Activated CD8-positive, alpha-beta T cell treated with anti-CD3 and anti-CD28 coated beads for 36 hours (primary cell): ENCODE data around the gene BCOR. TPM values are rescaled to one million over a fixed set of nuclear protein-coding genes. Genes with fewer than 3 reads are reported as not detected.

Experiments
- ATAC-seq: fragments of 200-7000 bp; cut with Tn5 transposase; one replicate; pipeline ENCODE4 v1.10.0; 2021; ENCODE audit warnings: mild to moderate bottlenecking, moderate library complexity
- CTCF ChIA-PET: fragments of 350-600 bp; sonication (Branson Sonifier 250); formaldehyde crosslinking; loops from one replicate; lab custom pipeline; 2021; ENCODE audit warnings: antibody characterized with exemption; lab: Charles Lee
- POLR2A ChIA-PET: fragments of 350-600 bp; sonication (Branson Sonifier 250); formaldehyde crosslinking; loops from one replicate; lab custom pipeline; 2021; ENCODE audit warnings: antibody characterized with exemption; lab: Charles Lee
- DNase-seq: peaks from one replicate; pipeline ENCODE4 v3.0.0-alpha.2; 2020
- H3K27ac Mint-ChIP-seq: one replicate; pipeline ENCODE4 v1.8.0; 2021; ENCODE audit warnings: mild to moderate bottlenecking, mixed read lengths
- H3K27me3 Mint-ChIP-seq: one replicate; pipeline ENCODE4 v1.8.0; 2021; ENCODE audit warnings: mixed read lengths
- H3K36me3 Mint-ChIP-seq: one replicate; pipeline ENCODE4 v1.8.0; 2021; ENCODE audit warnings: low read depth, mixed read lengths
- H3K4me1 Mint-ChIP-seq: one replicate; pipeline ENCODE4 v1.8.0; 2021; ENCODE audit warnings: low read depth, mixed read lengths
- H3K4me3 Mint-ChIP-seq: one replicate; pipeline ENCODE4 v1.8.0; 2021; ENCODE audit warnings: mild to moderate bottlenecking, moderate library complexity, mixed read lengths
- H3K9me3 Mint-ChIP-seq: one replicate; pipeline ENCODE4 v1.8.0; 2021; ENCODE audit warnings: mixed read lengths
- intact Hi-C: fragments of 100-400 bp; cut with micrococcal nuclease; formaldehyde crosslinking; loops from one replicate; pipeline ENCODE4 v1.10.0; 2022
- total RNA-seq, 2 experiments: library from RNA; stranded (reverse); gene quantifications; one replicate each; pipeline ENCODE4 v1.2.3, GENCODE V29; 2021
- TF ChIP-seq, protein P1 (sequence below): fragments of 200-600 bp; IDR thresholded peaks from one replicate; pipeline ENCODE4 v1.8.0; 2022; ENCODE audit warnings: antibody characterized with exemption, mild to moderate bottlenecking

BCOR gene
- total RNA-seq, 2 experiments from 2014 or later: 38.3 to 39.6 TPM

GRCh38 chrX:40010550-40011321 is 87.0 kb downstream of the BCOR start:
- H3K27me3 Mint-ChIP-seq: peaks cover 25% of the 10 kb centered on the region
- peaks cover 34% of the 10 kb centered on the region for H3K4me1 Mint-ChIP-seq
- DNase-seq: peak; percentile 36
- CTCF ChIA-PET: interaction anchor here (0.7 to 1.2 kb wide), 3 partner anchors 70 to 194 kb away, joined by 3 read pairs; no protein-coding TSS in a partner anchor
- H3K27ac Mint-ChIP-seq: peak overlapping the region; percentile 4
- no peak overlapping the region for H3K4me3 Mint-ChIP-seq
- TF ChIP-seq, protein P1, sequence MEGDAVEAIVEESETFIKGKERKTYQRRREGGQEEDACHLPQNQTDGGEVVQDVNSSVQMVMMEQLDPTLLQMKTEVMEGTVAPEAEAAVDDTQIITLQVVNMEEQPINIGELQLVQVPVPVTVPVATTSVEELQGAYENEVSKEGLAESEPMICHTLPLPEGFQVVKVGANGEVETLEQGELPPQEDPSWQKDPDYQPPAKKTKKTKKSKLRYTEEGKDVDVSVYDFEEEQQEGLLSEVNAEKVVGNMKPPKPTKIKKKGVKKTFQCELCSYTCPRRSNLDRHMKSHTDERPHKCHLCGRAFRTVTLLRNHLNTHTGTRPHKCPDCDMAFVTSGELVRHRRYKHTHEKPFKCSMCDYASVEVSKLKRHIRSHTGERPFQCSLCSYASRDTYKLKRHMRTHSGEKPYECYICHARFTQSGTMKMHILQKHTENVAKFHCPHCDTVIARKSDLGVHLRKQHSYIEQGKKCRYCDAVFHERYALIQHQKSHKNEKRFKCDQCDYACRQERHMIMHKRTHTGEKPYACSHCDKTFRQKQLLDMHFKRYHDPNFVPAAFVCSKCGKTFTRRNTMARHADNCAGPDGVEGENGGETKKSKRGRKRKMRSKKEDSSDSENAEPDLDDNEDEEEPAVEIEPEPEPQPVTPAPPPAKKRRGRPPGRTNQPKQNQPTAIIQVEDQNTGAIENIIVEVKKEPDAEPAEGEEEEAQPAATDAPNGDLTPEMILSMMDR: no peak
- POLR2A ChIA-PET: interaction anchor here (0.5 to 1.1 kb wide), 2 partner anchors 150 to 151 kb away, joined by 3 read pairs; no protein-coding TSS in a partner anchor
- H3K9me3 Mint-ChIP-seq: no peaks in the 10 kb centered on the region
- intact Hi-C loops: loop anchor here (10.0 kb wide), 1 partner anchor 84 kb away; the partner anchor contains the start of gene BCOR
- no peak for ATAC-seq
- H3K36me3 Mint-ChIP-seq: no peaks in the 10 kb centered on the region

DNA sequence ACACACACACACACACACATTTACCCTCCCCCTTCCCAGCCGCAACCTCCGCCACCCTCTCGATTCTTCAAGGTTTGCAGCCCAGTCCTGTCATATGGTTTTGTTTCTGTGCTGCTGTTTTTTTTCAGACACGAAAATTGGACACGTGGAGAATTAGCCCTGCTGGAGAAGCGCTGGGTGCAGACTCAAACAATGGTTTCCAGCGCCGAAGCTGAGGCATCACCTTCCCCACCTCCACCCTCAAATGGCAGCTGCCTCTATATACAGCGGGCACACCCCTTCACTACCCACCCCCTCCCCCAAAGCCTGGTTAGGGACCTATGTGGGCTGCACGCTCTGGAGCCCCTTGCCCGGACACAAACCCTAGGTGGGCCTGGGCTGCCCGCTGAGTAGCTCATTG is 87.9 kb downstream of the BCOR start:
- Mint-ChIP-seq H3K36me3 (no peaks in the 10 kb centered on the region), H3K9me3 (no peaks in the 10 kb centered on the region), H3K4me1 (peaks cover 35% of the 10 kb centered on the region), H3K27ac (no peak overlapping the region), H3K27me3 (peaks cover 27% of the 10 kb centered on the region), H3K4me3 (peak overlapping the region; percentile 55)
- ChIA-PET CTCF (interaction anchor here (0.7 to 0.8 kb wide), 2 partner anchors 136 to 193 kb away, joined by 3 read pairs; no protein-coding TSS in a partner anchor), POLR2A (interaction anchor here (0.5 kb wide), 1 partner anchor 150 kb away, joined by 3 read pairs; no protein-coding TSS in a partner anchor)
- no peak for DNase-seq
- ATAC-seq: no peak
- TF ChIP-seq, protein P1: no peak
- intact Hi-C loops: loop anchor here (10.0 kb wide), 1 partner anchor 85 kb away; the partner anchor contains the start of gene BCOR

DNA sequence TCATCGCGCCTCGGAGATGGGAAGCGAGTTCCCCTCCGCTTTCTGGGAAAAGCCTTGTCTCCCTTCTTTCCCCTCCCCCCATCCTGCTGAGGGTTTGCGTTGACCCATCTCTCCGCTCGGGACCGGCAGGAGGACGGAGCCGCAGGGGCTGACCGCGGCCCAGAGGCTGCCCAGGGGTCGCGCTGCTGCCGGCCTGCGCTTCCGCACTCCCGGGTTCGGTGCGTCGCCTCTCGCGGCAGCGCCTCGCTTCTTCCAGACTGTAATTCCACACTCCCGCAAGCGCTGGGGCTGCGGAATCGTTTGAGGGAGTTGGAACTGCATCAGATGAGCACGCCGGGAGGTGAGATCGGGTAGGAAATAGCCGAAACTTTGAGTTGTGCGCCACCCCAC is 88.3 kb downstream of the BCOR start:
- no peaks in the 10 kb centered on the region for H3K9me3 Mint-ChIP-seq
- H3K4me3 Mint-ChIP-seq: peak overlapping the region; percentile 55
- ChIA-PET CTCF (no interaction called here), POLR2A (no interaction called here)
- H3K36me3 Mint-ChIP-seq: no peaks in the 10 kb centered on the region
- TF ChIP-seq, protein P1: no peak
- peaks cover 35% of the 10 kb centered on the region for H3K4me1 Mint-ChIP-seq
- ATAC-seq: no peak
- DNase-seq: no peak
- no peak overlapping the region for H3K27ac Mint-ChIP-seq
- intact Hi-C loops: no loop called here
- H3K27me3 Mint-ChIP-seq: peaks cover 27% of the 10 kb centered on the region

GRCh38 chrX:40008791-40009461 is 88.8 kb downstream of the BCOR start:
- Mint-ChIP-seq H3K9me3 (no peaks in the 10 kb centered on the region), H3K4me3 (peak overlapping the region; percentile 55), H3K27ac (peak overlapping the region; percentile 30), H3K27me3 (peaks cover 31% of the 10 kb centered on the region), H3K36me3 (no peaks in the 10 kb centered on the region), H3K4me1 (peaks cover 35% of the 10 kb centered on the region)
- intact Hi-C loops: no loop called here
- ChIA-PET CTCF (no interaction called here), POLR2A (no interaction called here)
- ATAC-seq: peak; percentile 22
- TF ChIP-seq, protein P1: no peak
- DNase-seq: peak; percentile 60
